Midbrain (tissue), 1 donor: ENCODE measurements around the gene VWA3A.
"Not testable (repeated sequence)": the region's sequence is repeated elsewhere in the genome, so short reads cannot be mapped to it uniquely, and the experiment has no call there.

Experiments
- DNase-seq: peaks from one replicate; lab custom pipeline; 2025; lab: John Stamatoyannopoulos, UW

VWA3A gene

GRCh38 chr16:22132801-22133200, 40.5 kb downstream of the VWA3A start:
- no peak for DNase-seq

DNA sequence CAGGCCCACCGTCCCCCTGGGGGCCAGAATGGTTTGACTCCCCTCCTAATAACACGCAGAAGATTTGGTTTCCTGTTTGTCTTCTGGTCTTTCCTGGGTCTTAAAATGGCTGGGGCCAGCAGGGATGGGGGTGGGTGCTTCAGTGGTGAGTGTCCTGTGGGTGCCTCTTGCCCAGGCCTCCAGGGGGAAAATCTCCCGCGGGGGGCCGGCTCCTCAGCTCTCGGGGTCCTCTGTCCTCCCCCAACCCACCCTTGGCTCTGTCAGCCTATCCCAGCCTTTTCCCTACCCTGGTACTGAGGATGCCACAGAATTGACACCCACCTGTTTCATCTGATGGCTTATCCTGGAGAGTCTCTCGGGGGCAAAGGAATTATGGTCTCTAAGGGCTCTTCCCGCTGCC, 46.1 kb downstream of the VWA3A start:
- DNase-seq: no peak

DNA sequence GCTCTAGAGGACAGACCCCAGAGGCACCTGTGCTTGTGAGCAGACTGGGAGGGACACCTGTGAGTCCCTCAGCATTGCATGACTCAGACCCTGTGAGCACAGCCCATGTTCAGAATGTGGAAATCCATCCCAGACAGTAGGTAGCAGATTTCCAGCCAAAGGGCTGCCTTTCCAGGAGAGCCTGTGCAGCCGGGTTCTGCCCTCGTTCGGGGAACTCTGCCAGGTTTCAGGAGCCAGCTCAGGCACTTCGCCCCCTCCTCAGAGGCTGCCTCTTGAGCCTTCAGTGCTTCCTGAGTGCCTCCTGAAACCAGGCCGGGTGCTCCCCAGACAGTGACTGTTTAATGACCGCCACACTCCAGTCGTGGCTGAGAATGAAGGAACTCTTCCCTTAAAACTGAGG, 46.7 kb downstream of the VWA3A start:
- no peak for DNase-seq

DNA sequence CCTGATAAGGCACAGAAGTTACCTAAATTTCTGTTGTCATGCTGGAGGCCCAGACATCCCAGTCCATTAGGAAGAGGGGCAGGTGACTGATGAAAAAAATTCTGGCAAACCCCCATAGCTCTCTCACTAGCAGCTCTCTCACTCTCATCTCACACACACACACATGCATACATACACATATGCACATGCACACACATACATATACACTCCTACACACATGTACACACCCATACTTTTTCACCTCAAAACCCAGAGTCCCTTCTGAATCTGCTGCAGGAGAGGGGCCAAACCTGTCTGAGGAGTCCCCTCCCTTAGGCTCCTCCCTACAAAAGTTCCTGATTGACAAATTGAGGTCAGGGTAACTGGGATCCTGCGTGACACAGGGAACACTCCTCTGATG, 47.4 kb downstream of the VWA3A start:
- no peak for DNase-seq

GRCh38 chr16:22141767-22142166, 49.4 kb downstream of the VWA3A start:
- no peak for DNase-seq

- DNase-seq: no peak
These were observed 52.2 kb downstream of the VWA3A start for GRCh38 chr16:22144520-22144919.

DNA sequence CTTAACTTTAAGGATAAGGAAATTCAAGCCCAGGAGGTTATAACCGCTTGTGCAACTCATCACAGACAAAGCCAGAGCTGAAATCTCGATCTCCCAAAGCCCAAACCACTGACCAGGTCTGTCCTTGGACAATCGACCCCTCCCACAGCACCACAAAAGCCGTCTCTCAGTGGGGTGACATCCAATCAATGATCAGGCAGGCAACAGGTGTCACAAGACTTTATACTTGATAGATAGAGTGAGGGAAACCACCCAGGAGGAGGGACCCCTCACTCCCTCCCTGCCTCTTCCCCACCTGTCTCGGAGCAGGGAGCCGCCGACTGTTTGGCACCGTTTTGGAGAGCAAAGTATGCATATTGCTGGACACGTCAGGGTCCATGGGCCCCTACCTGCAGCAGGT, 55.5 kb downstream of the VWA3A start:
- no peak for DNase-seq

- DNase-seq: no peak
These were observed 59.1 kb downstream of the VWA3A start for GRCh38 chr16:22151246-22151998.

DNA sequence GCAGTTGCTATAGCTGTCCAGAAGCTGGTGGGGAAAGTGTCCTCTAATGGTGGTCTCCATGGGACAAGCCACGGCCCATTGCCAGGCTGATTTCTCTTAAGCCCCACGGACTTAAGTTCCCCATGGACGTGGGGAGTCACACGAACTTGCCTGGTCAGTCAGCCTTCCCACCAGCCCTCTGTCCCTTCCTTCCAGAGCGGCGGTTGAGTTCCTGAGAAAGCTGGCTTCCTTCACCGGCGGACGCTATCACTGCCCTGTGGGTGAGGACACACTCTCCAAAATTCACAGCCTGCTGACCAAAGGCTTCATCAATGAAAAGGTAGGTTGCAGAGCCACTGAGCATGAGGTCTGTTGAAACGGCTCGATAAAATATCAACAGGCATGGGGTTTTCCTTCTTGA, 60.0 kb downstream of the VWA3A start:
- no peak for DNase-seq

GRCh38 chr16:22153078-22153477, 60.7 kb downstream of the VWA3A start:
- DNase-seq: not testable (repeated sequence)

GRCh38 chr16:22161401-22161800, 69.1 kb downstream of the VWA3A start:
- DNase-seq: no peak

- no peak for DNase-seq
These were observed 69.8 kb downstream of the VWA3A start, which contains the start of gene SDR42E2 for GRCh38 chr16:22161999-22162655. Gene SDR42E2, plus strand, starts transcription at chr16:22162506. Its CDS starts 3,077 bp downstream, at chr16:22165583.

GRCh38 chr16:22162656-22163009, 70.3 kb downstream of the VWA3A start:
- DNase-seq: no peak

DNA sequence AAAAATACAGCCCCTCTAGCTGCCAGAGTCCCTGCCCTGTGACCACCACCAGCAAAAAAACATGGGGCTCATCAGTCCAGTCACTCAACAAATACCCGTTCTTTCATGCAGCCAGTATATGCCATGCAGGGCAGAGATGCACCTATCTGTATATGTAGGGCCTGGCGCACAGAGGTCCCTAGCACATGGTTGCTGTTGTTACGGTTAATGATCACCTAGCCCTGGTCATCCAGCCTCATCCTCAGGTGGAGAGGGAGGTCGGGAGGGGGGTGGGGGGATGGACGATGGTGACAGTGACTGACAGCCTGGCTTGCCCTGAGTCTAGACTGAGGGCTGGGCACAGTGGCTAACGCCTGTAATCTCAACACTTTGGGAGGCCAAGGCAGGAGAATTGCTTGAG, 71.5 kb downstream of the VWA3A start:
- no peak for DNase-seq

GRCh38 chr16:22164482-22164881, 72.1 kb downstream of the VWA3A start:
- no peak for DNase-seq

DNA sequence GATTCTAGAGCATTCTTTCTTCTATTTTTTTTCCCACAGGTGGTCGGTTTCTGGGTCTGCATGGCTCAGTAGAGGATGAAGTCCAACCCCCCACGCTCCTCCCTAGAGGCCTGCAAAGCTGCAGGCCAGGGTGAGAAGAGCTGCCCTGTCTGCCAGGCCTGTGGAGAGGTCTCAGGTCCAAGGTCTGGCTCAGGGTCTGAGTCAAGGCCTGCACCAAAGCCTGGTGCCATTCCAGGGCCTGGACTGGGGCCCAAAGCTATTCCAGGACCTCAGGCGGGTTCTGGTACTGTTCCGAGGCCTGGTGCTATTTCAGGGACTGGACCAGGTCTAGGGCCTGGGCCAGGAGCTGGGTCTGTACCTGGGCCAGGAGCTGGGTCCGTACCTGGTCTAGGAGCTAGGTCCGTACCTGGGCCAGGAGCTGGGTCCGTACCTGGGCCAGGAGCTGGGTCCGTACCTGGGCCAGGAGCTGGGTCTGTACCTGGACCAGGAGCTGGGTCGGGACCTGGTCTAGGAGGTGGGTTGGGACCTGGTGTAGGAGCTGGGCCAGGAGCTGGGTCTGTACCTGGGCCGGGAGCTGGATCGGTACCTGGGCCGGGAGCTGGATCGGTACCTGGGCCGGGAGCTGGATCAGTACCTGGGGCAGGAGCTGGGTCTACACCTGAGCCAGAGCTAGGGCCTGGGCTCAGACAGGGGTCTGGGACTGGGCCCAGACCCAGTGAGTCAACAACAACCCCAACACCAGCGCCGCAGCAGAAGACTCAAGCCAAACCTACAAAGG, 73.4 kb downstream of the VWA3A start:
- DNase-seq: no peak

GRCh38 chr16:22171953-22172352, 79.6 kb downstream of the VWA3A start:
- no peak for DNase-seq

DNA sequence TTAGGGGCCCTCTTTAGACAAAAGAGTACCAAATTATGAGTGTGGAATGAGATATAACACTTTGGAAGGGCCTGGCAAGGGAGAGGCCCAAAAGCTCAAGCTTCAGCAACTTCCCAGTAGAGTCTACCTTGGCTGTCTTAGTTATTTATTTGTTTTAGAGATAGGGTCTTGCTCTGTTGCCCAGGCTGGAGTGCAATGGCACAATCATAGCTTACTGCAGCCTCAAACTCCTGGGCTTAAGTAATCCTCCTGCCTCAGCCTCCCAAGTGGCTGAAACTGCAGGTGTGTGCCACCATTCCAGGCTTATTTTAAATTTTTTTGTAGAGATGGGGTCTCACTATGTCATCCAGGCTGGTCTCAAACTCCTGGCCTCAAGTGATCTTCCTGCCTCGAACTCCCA, 80.3 kb downstream of the VWA3A start:
- not testable (repeated sequence) for DNase-seq

GRCh38 chr16:22174642-22175041, 82.3 kb downstream of the VWA3A start:
- DNase-seq: no peak

GRCh38 chr16:22177968-22178930, 85.9 kb downstream of the VWA3A start:
- no peak for DNase-seq

GRCh38 chr16:22181426-22181825, 89.1 kb downstream of the VWA3A start:
- DNase-seq: no peak

DNA sequence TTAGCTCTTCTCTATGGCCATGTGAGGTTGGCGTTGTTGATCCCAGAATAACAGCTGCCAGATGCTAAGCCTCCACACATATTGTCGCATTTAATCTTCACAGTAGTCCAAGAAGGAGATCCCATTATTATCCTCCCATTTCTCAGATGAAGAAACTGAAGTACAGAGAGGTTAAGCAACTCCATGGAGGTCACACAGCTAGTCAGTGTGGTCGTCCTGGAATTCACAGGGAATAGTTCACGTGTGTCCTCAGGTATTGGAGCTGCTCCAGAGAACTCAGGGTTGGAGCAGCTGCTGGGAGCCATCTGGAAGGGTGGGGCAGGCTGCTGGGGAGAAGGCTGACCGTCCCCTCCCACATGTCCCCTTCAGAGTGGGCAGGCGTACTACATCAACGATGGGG, 89.5 kb downstream of the VWA3A start:
- no peak for DNase-seq
